Measurements from ENCODE around the gene SMNDC1.

SMNDC1 gene

DNA sequence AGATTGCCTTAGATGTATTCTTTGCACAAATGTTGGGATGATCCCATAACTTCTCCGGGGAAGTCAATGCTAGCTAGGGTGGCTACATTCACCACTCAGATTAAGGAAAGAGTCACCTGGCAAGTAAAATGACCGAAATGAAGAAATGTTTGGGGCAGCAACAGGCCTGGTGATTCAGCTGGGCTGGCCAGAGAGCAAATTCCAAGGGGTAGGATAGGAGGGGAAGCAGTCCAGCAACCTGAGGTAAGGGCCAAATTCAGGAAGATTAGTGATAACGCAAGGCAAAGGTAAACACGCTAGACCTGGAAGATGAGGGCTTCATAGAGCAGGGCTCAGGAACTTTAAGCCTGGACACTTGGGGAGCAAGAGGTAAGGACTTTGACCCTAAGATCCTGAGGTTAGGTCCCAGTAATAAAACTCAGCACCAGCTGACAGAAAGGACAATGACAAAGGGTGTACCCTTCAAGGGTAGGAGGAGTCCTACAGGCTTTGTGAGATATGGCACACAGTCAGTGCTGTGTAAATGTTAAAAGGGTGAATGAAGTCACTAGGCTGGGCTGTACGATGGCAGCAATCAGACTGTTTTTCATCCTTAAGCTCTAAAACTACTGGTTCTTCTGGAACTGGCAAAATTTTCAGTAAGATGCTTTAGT is 22.7 kb upstream of the SMNDC1 start:
- DNase-seq (ENCODE audit: low spot score) = no peak

DNA sequence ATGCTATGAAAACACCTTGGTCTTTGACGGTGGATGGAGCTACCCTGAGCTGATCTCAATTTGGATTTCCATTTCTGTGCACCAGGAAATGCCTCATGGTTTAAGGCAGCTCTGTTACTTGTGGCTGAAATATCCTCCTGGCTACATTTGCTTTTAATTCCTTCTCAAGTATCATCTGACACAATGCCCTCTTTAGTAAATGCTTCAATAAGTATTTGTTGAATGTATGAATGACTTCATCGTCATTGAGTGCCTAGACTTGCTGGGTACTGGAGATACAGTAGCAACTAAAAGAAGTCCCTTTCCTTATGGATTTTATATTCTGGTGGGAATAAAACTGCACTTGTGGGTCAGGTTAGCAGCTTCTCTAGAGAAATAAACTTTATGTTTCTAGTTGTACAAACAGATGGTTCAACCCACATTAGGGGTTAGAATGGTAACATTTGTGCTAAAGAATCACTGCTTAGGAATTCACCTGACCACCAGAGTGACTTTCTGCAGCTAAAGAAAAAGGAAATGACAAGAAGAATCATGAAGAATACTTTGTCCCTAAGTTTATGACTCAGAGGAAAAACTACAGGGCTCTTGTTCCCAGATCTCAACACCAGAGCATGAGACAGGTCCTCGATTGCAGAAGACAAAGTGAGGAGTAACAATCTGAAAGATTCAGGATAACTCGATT is 21.8 kb upstream of the SMNDC1 start:
- DNase-seq (ENCODE audit: low spot score) = no peak

DNA sequence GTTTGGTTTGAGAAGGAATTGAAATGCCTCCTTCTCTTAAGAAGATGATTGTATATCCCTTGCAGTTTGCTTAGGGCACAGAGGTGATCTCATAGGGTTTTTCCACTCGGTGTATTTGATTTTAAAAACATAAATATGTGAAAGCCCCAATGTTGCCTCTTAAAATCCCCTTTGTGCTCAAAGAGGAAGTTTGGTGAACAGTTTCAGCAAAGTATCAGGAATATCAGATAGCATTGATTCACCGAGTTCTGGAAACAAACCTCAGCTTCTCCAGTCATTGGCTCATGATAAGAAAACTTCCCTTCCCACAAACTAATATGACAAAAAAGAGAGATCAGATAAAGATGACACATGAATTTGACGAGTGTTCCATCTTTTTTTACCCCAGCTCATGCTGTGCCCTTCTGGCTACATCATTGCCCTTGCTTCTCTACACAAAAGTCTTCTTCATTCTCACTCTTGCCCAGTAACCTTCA is 20.1 kb upstream of the SMNDC1 start:
- DNase-seq (ENCODE audit: low spot score) = no peak

DNA sequence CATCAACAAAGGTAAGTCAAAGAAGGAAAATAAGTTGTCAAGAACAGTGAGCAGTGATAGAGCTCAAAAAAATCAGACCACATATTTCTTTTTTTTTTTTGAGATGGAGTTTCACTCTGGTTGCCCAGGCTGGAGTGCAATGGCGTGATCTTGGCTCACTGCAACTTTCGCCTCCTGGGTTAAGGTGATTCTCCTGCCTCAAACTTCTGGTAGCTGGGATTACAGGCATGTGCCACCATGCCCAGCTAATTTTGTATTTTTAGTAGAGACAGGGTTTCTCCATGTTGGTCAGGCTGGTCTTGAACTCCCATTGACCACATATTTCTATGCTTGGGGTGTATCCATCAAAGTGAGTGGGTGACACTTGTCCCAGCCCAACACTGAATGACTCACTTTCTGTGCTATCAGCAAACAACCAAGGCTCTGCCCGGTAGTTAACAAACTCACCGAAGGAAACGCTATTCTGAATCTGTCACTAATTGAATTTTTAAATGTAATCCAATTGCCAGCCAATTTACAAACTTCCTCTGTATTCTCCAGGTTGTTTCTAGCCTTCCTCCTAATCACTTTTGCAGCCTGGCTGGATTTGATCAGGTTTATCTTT is 19.6 kb upstream of the SMNDC1 start:
- DNase-seq (ENCODE audit: low spot score) = no peak

DNA sequence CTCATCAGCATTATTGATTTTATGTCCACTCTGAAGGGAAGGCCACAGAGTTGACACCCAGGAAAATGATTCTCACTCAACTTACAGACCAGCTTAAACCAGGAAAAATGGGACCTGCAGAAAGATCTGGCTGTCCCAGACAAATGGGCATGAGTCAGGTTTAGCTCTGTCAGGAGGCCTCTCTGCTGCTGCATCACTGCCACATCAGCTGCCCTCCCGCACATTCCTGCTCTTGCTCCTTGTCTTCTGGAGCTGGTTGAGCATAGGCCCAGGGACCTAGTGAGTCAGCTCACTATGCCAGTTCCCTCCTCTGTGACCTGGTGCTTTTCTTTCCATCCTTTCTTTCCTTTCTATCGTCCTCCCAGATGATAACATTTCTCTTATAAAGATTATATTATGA is 18.8 kb upstream of the SMNDC1 start:
- DNase-seq (ENCODE audit: low spot score) = no peak

DNA sequence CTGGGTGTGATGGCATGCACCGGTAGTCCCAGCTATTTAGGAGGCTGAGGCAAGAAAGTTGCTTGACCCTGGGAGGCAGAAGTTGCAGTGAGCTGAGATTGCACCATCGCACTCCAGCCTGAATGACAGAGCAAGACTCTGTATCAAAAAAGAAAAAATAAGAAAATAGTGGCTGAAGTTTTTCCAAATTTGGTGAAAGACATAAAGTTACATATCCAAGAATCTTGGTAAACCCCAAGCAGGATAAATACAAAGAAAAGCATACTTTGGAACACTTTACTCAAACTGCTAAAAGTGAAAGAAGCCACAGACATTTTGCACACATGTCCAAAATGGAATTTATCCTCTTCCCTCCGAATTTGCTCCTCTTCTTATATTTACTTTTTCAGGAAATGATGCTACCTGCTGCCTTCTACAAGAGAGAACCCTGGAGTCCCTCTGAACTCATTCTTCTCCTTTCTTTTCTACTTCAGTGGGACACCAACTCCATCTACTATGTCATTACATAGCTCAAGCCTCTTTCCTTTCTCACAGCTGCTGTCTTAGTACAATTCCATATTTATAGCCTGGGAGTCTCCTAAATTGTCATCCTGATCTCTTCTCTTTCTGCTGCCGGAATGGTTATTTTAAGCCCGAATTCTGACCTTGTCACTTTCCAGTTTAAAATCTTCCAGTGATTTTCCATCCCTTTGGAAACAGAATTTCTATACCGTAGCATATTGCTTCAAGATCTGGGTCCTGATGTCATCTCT is 17.3 kb upstream of the SMNDC1 start:
- DNase-seq (ENCODE audit: low spot score) = no peak

DNA sequence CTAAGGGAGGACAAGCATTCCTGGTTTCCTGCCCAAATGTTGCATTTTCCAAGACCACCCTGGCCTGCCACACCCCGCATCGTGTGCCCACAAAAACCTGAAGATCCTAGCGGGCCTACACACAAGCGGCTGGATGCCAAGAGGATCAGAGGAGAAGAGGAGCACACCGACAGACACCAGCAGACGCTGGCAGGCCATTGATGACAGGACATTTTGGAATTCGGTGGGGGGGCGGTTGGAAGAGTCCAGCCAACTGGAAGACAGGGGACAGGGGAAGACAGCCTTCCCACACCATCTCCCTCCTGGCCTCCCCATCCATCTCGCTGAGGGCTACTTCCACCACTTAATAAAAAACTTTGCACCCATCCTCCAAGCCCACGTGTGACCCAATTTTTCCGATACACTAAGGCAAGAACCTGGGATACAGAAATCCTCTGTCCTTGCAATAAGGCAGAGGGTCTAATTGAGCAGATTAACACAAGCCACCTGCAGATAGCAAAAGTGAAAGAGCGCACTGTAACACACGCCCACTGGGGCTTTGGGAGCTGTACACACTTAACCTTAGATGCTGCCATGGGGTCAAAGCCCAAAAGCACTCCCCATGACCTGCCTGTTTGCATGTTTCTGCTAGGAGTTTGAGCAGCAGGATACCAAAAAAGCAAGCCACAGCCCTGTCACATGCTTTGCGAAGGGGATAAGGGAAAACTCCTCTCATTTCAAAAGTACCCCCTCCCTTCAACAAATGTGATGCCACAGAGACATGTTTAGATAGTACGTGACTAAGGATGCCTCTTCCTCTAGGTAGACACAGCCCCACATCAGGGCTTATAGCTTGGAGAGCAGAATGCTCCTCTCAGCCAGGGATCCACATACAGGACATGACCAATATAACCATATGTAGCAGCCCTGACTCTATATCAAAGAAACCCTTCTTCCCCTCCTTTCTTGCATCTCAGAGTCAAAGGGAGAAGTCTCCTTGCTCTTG is 13.4 kb upstream of the SMNDC1 start:
- no peak for DNase-seq (ENCODE audit: low spot score)

DNA sequence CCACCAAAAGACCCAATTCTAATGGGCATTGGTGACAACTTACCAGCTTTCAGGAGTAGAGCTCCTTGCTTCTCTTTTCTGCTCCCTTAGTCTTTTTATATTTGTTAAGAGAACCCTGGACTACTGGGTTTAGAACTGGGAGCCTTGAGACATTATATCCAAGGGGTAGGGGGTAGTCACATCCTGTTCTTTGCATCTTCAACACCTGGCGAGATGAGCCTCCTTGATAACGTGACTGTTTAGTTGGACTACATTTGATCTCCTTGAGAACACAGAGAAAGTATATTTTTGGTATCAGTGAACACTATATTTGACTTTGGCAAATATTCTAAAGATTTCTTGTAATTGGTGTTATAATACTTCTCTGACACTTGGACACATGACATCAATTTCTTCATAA is 9.0 kb upstream of the SMNDC1 start:
- no peak for DNase-seq (ENCODE audit: low spot score)

DNA sequence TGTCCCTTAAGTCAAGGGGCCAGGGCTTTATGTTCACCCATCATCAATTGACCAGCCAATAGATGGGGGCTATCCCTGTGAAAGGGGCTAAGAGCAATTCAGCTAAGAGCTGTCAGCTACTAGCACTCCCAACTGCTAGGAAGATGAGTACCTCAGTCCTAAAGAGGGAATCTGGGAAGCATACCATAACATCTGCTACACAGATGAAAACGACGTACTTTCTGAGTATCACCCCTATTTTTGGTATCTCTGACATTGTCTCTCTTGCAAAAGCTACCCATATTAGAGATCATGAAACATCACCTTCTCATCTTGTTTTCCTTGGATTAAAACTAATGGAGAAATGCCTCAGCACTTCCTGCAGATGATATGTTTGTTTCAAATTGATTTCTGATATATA is 7.5 kb upstream of the SMNDC1 start:
- DNase-seq (ENCODE audit: low spot score) = no peak

DNA sequence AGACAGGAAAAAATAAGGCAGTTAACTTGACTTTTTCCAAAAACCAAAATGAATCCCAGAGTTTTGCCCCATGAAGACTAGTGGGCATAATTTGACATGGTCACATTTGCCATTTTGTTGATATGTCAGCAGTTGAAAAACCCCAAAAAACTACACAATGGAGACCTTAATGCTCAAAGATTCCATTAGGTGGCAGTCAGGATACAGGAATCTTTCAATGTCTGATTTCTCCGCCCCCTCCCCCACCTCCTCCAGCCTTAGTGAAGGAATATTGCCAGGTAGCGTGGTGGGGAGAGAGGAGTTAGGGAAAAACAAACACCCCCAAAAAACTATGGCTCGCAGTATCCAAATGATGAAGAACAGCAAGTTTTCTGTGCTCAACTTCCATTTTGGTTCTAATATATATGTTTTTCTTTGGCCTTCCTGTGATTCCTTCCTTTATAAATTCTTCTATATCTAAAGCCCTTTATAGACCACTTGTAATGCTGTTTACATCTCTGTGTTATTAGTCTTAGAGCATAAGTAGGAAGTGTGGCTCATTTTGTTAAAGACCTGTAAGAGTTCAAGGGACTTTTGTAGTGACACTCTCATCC is 6.7 kb upstream of the SMNDC1 start:
- DNase-seq (ENCODE audit: low spot score) = peak; percentile 41

DNA sequence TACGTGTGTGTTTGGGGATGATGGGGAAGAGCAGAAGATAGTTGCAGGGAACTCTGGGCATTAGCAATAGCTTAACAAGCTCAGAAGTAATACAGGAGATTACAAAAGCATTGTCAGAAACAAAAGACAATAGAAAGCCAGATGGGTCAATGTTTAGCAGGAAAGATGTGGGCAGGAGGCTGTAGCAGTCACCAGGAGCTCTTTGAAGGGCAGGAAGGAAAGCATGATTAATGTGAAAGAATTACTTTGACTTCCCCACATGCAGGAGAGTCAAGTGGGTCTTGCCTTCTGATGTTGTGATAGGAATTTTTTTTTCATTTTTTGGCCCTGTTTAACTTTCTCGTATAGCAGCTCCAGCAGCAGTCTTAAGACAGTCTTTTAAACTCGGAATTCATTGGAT is 6.0 kb upstream of the SMNDC1 start:
- no peak for DNase-seq (ENCODE audit: low spot score)

DNA sequence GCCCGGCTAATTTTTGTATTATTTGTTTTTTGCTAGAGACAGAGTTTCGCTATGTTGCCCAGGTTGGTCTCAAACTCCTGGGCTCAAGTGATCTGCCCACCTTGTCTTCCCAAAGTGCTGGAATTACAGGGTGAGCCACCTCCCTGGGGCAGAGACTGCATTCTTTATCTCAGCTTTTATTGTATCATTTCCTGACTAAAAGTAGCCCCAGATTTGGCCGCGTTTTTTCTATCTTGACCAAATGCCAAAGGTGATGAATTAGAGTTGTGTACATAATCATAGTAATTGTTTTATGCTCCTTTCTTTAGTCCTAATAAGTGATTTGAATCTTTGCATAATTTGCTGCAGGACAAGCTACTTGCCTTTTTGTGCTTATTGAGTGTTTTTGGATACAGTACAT is 3.1 kb upstream of the SMNDC1 start:
- DNase-seq (ENCODE audit: low spot score) = no peak

DNA sequence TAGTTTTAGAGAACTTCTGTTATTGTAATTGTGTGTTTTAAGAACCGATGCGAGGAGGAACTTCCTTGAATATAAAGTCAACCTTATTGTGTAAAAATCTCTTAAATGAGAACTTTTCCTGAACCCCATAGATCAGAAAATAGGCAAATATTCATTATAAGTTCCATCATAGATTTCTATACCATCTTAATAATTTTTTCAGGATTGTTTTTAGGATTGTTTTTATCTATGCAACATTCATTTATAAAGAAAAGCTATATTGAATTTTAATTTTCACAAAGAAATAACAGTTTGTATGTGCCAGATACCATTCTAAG is 1.7 kb upstream of the SMNDC1 start:
- DNase-seq (ENCODE audit: low spot score) = no peak

DNA sequence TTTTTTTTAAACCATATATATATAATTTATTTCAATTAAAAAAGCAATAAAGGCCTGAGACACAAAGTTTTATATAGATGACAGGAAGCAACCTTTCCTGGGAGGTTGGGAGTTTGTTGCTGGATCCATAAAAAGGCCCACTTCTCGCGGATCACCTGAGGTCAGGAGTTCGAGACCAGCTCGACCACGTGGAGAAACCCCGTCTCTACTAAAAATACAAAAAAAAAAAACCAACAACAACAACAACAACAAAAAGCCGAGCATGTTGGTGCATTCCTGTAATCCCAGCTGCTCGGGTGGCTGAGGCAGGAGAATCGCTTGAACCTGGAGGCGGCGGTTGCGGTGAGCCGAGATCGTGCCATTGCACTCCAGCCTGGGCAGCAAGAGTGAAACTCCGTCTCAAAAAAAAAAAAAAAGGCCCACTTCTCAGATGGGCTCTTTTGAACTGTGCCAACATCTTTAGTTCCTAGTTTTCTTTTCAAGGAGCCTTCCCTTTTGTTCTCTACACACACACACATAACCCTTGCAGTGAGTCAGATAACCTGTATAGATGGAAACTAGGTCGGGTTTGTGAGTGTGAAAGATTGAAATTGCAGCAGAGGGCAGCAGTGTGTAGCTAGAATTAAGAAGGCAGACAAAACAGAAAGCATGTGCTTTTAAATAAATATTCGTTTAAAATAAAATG is 1.2 kb upstream of the SMNDC1 start:
- DNase-seq (ENCODE audit: low spot score) = peak; percentile 50

DNA sequence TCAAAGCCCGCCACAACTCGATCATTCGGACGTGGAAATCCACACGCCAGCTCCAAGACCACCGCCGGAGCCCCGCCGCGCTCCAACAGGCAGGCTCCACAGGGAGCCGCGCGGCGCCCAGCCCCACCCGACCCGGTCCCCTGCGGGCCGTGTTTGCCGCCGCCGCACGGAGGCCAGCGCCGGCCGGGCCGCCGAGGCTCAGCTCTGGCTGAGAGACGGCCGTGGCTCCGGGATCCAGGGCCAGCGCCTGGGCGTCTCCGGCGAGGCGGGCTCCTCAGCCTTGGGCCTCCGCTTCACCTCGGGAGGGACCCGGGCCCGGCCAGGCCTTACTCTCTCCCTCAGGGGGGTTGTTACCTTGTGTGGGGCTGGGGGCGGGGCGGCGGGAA is 333 bp downstream of the SMNDC1 start:
- no peak for DNase-seq (ENCODE audit: low spot score)

DNA sequence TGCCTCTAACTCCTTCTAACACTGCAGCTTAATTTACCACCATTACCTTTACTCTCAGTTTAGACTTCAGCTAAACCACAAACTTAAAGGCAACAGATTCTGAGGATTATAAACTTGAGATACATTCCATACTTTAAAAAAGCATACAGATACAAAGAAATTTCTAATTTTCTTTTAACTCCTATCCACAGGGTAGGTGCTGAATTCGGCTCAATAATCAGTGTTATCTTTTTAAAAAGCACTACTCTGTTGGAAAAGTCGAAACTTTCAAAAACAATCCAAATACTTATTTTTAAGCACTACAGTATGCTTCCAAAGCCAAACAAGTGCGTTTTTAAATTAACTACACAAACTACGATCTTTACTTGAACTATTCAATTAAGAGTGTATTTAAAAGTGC is 1.0 kb downstream of the SMNDC1 start:
- no peak for DNase-seq (ENCODE audit: low spot score)

DNA sequence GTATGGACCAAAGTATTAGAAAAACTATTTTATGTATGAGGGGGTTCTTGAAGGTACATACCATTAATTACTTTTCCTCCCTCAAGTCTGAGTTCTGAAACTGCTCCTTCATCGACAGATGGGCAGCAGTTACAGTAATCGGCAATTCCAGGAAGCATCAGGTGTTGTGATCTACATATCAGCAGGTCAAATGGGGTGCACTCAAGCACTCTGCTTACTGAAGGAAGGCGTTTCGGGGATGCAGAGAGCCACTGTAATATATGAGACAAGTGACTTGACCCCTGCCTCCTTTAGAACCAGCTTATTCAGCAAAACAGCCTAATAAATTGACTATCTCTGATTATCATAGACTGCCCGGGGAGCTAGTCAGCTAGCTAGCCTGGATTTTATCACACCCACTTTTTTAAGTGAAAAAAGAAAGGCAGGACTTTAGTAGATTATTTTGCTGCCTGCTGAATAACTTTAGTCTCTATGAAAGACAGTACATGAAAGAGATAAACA is 4.2 kb downstream of the SMNDC1 start:
- no peak for DNase-seq (ENCODE audit: low spot score)

DNA sequence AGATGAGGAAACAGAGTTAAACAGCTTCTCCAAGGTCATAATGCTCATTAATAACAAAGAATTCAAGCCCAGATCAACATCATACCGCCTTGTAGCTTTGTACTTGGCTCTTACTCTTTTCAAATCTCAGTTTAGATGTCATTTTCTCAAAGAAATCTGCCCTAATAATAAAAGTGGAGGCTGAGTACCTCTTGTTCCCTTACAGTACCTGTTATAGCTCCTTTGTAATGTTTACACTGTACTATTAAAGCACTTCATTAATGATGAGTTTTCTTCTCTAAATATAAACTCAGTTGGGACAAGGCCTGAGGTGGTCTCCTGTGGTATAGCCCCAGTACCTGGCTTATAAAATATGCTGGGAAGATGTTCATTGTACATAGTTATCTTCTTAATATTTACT is 7.8 kb downstream of the SMNDC1 start:
- DNase-seq (ENCODE audit: low spot score) = no peak

DNA sequence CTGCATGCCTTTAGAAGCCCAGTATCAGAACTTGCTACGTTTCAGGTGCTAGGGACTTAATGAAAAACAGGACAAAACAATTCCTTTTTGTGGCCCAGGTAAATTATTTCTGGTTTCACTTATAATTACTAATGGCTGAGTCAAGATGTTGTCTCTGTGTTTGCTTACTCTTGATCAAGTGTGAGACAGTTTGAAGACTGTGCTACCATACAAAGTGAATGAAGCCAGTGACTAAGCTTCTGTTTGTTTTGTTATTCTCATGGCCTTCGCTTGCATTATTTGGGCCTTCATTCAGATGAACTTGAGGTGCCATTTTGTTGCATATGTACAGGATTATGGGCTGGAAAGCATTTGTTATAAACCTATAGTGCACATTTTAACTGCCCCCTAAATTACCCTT is 17.9 kb downstream of the SMNDC1 start:
- no peak for DNase-seq (ENCODE audit: low spot score)

DNA sequence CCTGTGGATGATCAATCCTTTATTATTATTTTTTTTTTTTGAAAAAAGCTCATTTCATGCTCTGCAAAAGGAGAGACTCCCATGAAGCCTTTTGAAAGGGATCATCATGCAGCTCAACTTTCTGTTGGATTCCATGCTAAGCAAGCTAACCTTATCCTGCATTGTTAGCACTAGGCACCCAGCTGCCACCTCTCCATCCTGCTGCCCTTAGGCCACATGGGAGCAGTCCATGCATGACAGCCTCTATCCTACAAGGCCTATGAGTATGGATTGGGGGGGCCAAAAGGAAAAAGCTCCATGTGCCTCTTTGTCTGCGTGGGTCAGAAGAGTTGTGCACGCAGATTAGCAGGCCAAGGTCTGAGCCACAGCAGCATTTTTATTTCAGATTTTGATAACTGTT is 19.2 kb downstream of the SMNDC1 start:
- no peak for DNase-seq (ENCODE audit: low spot score)

DNA sequence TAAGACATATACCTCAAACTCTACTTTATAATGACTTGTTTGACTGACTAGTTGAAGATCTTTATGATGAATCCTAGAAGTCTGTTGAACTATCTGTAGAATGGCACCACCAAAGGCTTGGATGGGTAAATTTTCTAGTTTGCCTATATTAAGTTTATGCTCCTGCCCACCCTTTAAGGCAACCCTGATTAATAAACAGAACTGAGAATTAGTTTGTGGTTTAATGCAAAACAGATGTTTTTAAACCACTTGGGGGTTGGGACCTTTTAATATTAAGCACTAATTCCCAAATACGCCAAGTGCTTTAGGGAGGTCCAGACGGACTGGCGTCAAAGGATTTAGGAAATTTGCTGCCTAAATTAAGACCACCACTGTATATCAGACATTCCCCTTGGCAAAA is 20.5 kb downstream of the SMNDC1 start:
- no peak for DNase-seq (ENCODE audit: low spot score)
